PC-3 (cell line): ENCODE measurements around the gene TAF4. TPM values are rescaled to one million over a fixed set of nuclear protein-coding genes. Genes with fewer than 3 reads are reported as not detected.

Experiments used
- ATAC-seq: fragments of 200-7000 bp; cut with Tn5 transposase; 2 replicates; pipeline ENCODE4 v1.9.1; 2020; ENCODE audit warnings: mild to moderate bottlenecking, moderate library complexity
- BruUV-seq: library from RNA; stranded (reverse); fragments of 400-500 nt; replicated peaks from 2 replicates; lab custom pipeline; 2021; lab: Mats Ljungman, UMichigan
- CTCF ChIA-PET: fragments of 300-600 bp; sonication (Branson Sonifier 250); formaldehyde crosslinking; loops from one replicate; lab custom pipeline; 2022; ENCODE audit warnings: antibody characterized with exemption; lab: Charles Lee
- POLR2A ChIA-PET: fragments of 300-600 bp; sonication (Branson Sonifier 250); formaldehyde crosslinking; loops from one replicate; lab custom pipeline; 2022; ENCODE audit warnings: antibody characterized with exemption; ENCODE audit not compliant: unreplicated experiment; lab: Charles Lee
- DNase-seq: peaks from one replicate; pipeline ENCODE4 v3.0.0-alpha.2; 2015
- H2AFZ ChIP-seq: fragments of 300-600 bp; sonication (generic); 2 replicates; pipeline ENCODE4 v1.6.0; 2016; ENCODE audit warnings: antibody characterized with exemption, low read length
- H3F3A ChIP-seq: fragments of 300-600 bp; sonication (generic); one replicate; pipeline ENCODE4 v1.6.0; 2017; ENCODE audit warnings: antibody characterized with exemption, low read length, control low read depth, mild to moderate bottlenecking; ENCODE audit not compliant: unreplicated experiment
- H3K27ac ChIP-seq: fragments of 300-600 bp; sonication (generic); 2 replicates; pipeline ENCODE4 v1.5.1; 2016; ENCODE audit warnings: mild to moderate bottlenecking, low read length
- H3K27me3 ChIP-seq: fragments of 300-600 bp; sonication (generic); 2 replicates; pipeline ENCODE4 v1.6.1; 2016; ENCODE audit warnings: low read length, mixed read lengths
- H3K36me3 ChIP-seq: fragments of 300-600 bp; sonication (generic); 2 replicates; pipeline ENCODE4 v1.6.1; 2016; ENCODE audit warnings: low read depth, mixed run types, low read length, mixed read lengths
- H3K4me1 ChIP-seq: fragments of 300-600 bp; sonication (generic); 2 replicates; pipeline ENCODE4 v1.5.1; 2016; ENCODE audit warnings: low read length; ENCODE audit not compliant: insufficient read depth
- H3K4me2 ChIP-seq: fragments of 300-600 bp; sonication (generic); 2 replicates; pipeline ENCODE4 v1.6.0; 2016; ENCODE audit warnings: low read length
- H3K4me3 ChIP-seq: fragments of 300-600 bp; sonication (generic); 2 replicates; pipeline ENCODE4 v1.5.1; 2016; ENCODE audit warnings: mild to moderate bottlenecking, low read length, mixed read lengths
- H3K79me2 ChIP-seq: fragments of 300-600 bp; sonication (generic); 2 replicates; pipeline ENCODE4 v1.6.1; 2017; ENCODE audit warnings: low read length, mixed read lengths
- H3K9ac ChIP-seq: fragments of 300-600 bp; sonication (generic); 2 replicates; pipeline ENCODE4 v1.6.0; 2016; ENCODE audit warnings: mild to moderate bottlenecking, low read length
- H3K9me2 ChIP-seq: fragments of 300-600 bp; sonication (generic); replicated peaks from 2 replicates; pipeline ENCODE4 v1.6.1; 2016; ENCODE audit warnings: mixed run types, low read length, mixed read lengths
- H3K9me3 ChIP-seq: fragments of 300-600 bp; sonication (generic); 2 replicates; pipeline ENCODE4 v1.6.1; 2016; ENCODE audit warnings: low read length, mixed read lengths
- H4K20me1 ChIP-seq: fragments of 300-600 bp; sonication (generic); 2 replicates; pipeline ENCODE4 v1.6.1; 2016; ENCODE audit warnings: low read length, mixed read lengths
- CTCF ChIP-seq: fragments of 300-600 bp; sonication (generic); conservative IDR thresholded peaks from 2 replicates; pipeline ENCODE4 v1.5.1; 2017; ENCODE audit warnings: antibody characterized with exemption, low read depth, mild to moderate bottlenecking, low read length
- EZH2 ChIP-seq: fragments of 300-600 bp; sonication (generic); IDR thresholded peaks from one replicate; pipeline ENCODE4 v1.6.1; 2017; ENCODE audit warnings: antibody characterized with exemption, mild to moderate bottlenecking, low read length; ENCODE audit not compliant: unreplicated experiment
- EZH2phosphoT487 ChIP-seq: fragments of 300-600 bp; sonication (generic); IDR thresholded peaks from 2 replicates; pipeline ENCODE4 v1.6.1; 2018; ENCODE audit warnings: mild to moderate bottlenecking, antibody characterized with exemption, low read length, borderline replicate concordance
- intact Hi-C: fragments of 100-400 bp; cut with micrococcal nuclease; formaldehyde crosslinking; loops from 2 replicates; pipeline ENCODE4 v1.9.0; 2023
- total RNA-seq: library from RNA; depleted of rRNA; stranded (reverse); fragments of >200 nt; gene quantifications from 2 replicates; pipeline ENCODE4 v1.2.3, GENCODE V29; 2014

Gene TAF4
- total RNA-seq, 1 experiment from 2014 or later, result 9.6 TPM

GRCh38 chr20:62014889-62015537, 50.7 kb downstream of the TAF4 start:
- no peaks in the 10 kb centered on the region for H3K9me2 ChIP-seq
- H3K79me2 ChIP-seq, result peaks cover 60% of the 10 kb centered on the region
- peaks cover 8% of the 10 kb centered on the region; the same call in 1 of the 2 replicates for H4K20me1 ChIP-seq
- BruUV-seq, result no TSS peak
- no peak overlapping the region for H2AFZ ChIP-seq
- no peaks in the 10 kb centered on the region for H3K27me3 ChIP-seq
- H3K9ac ChIP-seq, result no peak overlapping the region
- H3K27ac ChIP-seq, result no peak overlapping the region
- no peaks in the 10 kb centered on the region for H3F3A ChIP-seq
- DNase-seq (peak; percentile 25), ATAC-seq (no peak)
- intact Hi-C loops, result loop anchor here (5.0 to 10.0 kb wide), 2 partner anchors 50 to 107 kb away; partner anchors contain the start of genes LSM14B and TAF4
- H3K36me3 ChIP-seq, result peaks cover 10% of the 10 kb centered on the region; the same call in 1 of the 2 replicates
- no peaks in the 10 kb centered on the region for H3K9me3 ChIP-seq
- no peak overlapping the region for H3K4me3 ChIP-seq
- ChIA-PET CTCF (no interaction called here), POLR2A (no interaction called here)
- no peaks in the 10 kb centered on the region for H3K4me1 ChIP-seq
- TF ChIP-seq EZH2, result no peak
- TF ChIP-seq CTCF, result no peak
- no peak for TF ChIP-seq EZH2phosphoT487
- H3K4me2 ChIP-seq, result no peak overlapping the region

- no TSS peak for BruUV-seq
- ATAC-seq, result no peak
Observed at GRCh38 chr20:62014488-62014775, 51.2 kb downstream of the TAF4 start.

More at GRCh38 chr20:62014488-62014775, 51.2 kb downstream of the TAF4 start:
- intact Hi-C loops, result loop anchor here (5.0 to 10.0 kb wide), 2 partner anchors 50 to 108 kb away; partner anchors contain the start of genes LSM14B and TAF4
- Histone ChIP-seq H3K9ac (no peak overlapping the region), H3K9me3 (no peaks in the 10 kb centered on the region), H3K36me3 (peaks cover 10% of the 10 kb centered on the region; the same call in 1 of the 2 replicates), H3K79me2 (peaks cover 54% of the 10 kb centered on the region), H4K20me1 (peaks cover 6% of the 10 kb centered on the region; the same call in 1 of the 2 replicates), H3F3A (no peaks in the 10 kb centered on the region), H3K27ac (no peak overlapping the region), H3K27me3 (no peaks in the 10 kb centered on the region), H2AFZ (no peak overlapping the region), H3K4me2 (no peak overlapping the region), H3K4me1 (no peaks in the 10 kb centered on the region), H3K4me3 (no peak overlapping the region), H3K9me2 (no peaks in the 10 kb centered on the region)
- DNase-seq, result no peak
- CTCF ChIA-PET, result no interaction called here
- POLR2A ChIA-PET, result no interaction called here
- no peak for TF ChIP-seq EZH2
- TF ChIP-seq CTCF, result no peak
